B cell (primary cell): ENCODE measurements around the gene TMED10. TPM values are rescaled to one million over a fixed set of nuclear protein-coding genes. Genes with fewer than 3 reads are reported as not detected.

Experiments used
- ATAC-seq: fragments of 200-7000 bp; cut with Tn5 transposase; one replicate; pipeline ENCODE4 v1.10.0; 2021; ENCODE audit warnings: low read depth, mild to moderate bottlenecking, moderate number of reproducible peaks, moderate library complexity
- CTCF ChIA-PET: fragments of 350-600 bp; sonication (Branson Sonifier 250); formaldehyde crosslinking; loops from one replicate; lab custom pipeline; 2021; ENCODE audit warnings: antibody characterized with exemption, inconsistent platforms; lab: Charles Lee
- POLR2A ChIA-PET: fragments of 350-600 bp; sonication (Branson Sonifier 250); formaldehyde crosslinking; loops from one replicate; lab custom pipeline; 2021; ENCODE audit warnings: antibody characterized with exemption; lab: Charles Lee
- DNase-seq: peaks from one replicate; pipeline ENCODE4 v3.0.0; 2013
- H2AFZ ChIP-seq: 2 replicates; pipeline ENCODE4 v1.6.1; 2012; ENCODE audit warnings: mild to moderate bottlenecking, low read depth, low read length; ENCODE audit not compliant: insufficient read depth, poor library complexity, severe bottlenecking
- H3K27ac ChIP-seq, 2 donors: 1 replicate in 1 of 2; 2 replicates in 1 of 2; pipeline ENCODE4 v1.5.1; 2012 to 2013; ENCODE audit warnings: low read length in 2 of 2, mild to moderate bottlenecking in 2 of 2, moderate library complexity in 1 of 2
- H3K27me3 ChIP-seq, 4 experiments: fragments of 200-600 bp in 1 of 4; sonication (generic) in 1 of 4; replicated peaks in 1 of 4; 1 replicate in 2 of 4; 2 replicates in 2 of 4; pipeline versions ENCODE4 v1.6.1 to v1.7.0; 2013 to 2016; ENCODE audit warnings: low read length in 3 of 4, mild to moderate bottlenecking in 2 of 4, mixed read lengths in 1 of 4, moderate library complexity in 1 of 4; ENCODE audit not compliant: insufficient read depth in 4 of 4, control insufficient read depth in 3 of 4; ENCODE audit errors: control extremely low read depth in 1 of 4
- H3K36me3 ChIP-seq, 2 experiments: replicated peaks in 1 of 2; 1 replicate in 1 of 2; 2 replicates in 1 of 2; pipeline versions ENCODE4 v1.6.1 to v1.7.1; 2013; ENCODE audit warnings: low read length in 1 of 2; ENCODE audit not compliant: insufficient read depth in 2 of 2, control insufficient read depth in 1 of 2; ENCODE audit errors: control extremely low read depth in 1 of 2, extremely low read depth in 1 of 2
- H3K4me1 ChIP-seq, 2 donors: fragments of 200-600 bp in 1 of 2; sonication (generic) in 1 of 2; 1 replicate in 1 of 2; 2 replicates in 1 of 2; pipeline versions ENCODE4 v1.5.1 to v1.6.1; 2013 to 2017; ENCODE audit warnings: low read length in 2 of 2; ENCODE audit not compliant: control insufficient read depth in 2 of 2, insufficient read depth in 2 of 2
- H3K4me2 ChIP-seq: replicated peaks from 2 replicates; pipeline ENCODE3; 2012; ENCODE audit warnings: mild to moderate bottlenecking, low read depth, low read length; ENCODE audit not compliant: poor library complexity, severe bottlenecking
- H3K4me3 ChIP-seq, 5 experiments: fragments of 200-600 bp in 1 of 5; sonication (generic) in 1 of 5; 1 replicate in 3 of 5; 2 replicates in 2 of 5; pipeline versions ENCODE4 v1.5.1 to v1.7.0; 2011 to 2016; ENCODE audit warnings: low read length in 4 of 5, mild to moderate bottlenecking in 4 of 5, low read depth in 2 of 5, control low read depth in 1 of 5, moderate library complexity in 1 of 5; ENCODE audit not compliant: insufficient read depth in 1 of 5; ENCODE audit errors: control extremely low read depth in 1 of 5, extremely low read depth in 1 of 5
- H3K79me2 ChIP-seq: fragments of 200-600 bp; sonication (generic); one replicate; pipeline ENCODE4 v1.6.0; 2016; ENCODE audit warnings: low read length; ENCODE audit not compliant: control insufficient read depth, insufficient read depth
- H3K9ac ChIP-seq: fragments of 200-600 bp; sonication (generic); 2 replicates; pipeline ENCODE4 v1.6.1; 2017; ENCODE audit warnings: mild to moderate bottlenecking, low read length, moderate library complexity
- H3K9me3 ChIP-seq, 3 donors: one replicate each; pipeline versions ENCODE4 v1.6.1 to v1.7.1; 2013; ENCODE audit warnings: low read length in 2 of 3; ENCODE audit not compliant: control insufficient read depth in 2 of 3, insufficient read depth in 1 of 3; ENCODE audit errors: control extremely low read depth in 1 of 3
- H4K20me1 ChIP-seq: 2 replicates; pipeline ENCODE4 v1.6.0; 2012; ENCODE audit warnings: mild to moderate bottlenecking, low read length; ENCODE audit not compliant: insufficient read depth, control insufficient read depth, poor library complexity, severe bottlenecking
- H3K27ac Mint-ChIP-seq: one replicate; pipeline ENCODE4 v1.8.0; 2021; ENCODE audit warnings: mixed read lengths
- H3K27me3 Mint-ChIP-seq: one replicate; pipeline ENCODE4 v1.8.0; 2021; ENCODE audit warnings: mixed read lengths
- H3K4me1 Mint-ChIP-seq: one replicate; pipeline ENCODE4 v1.8.0; 2021; ENCODE audit warnings: mixed read lengths
- H3K4me3 Mint-ChIP-seq: one replicate; pipeline ENCODE4 v1.8.0; 2021; ENCODE audit warnings: mixed read lengths
- H3K9me3 Mint-ChIP-seq: one replicate; pipeline ENCODE4 v1.8.0; 2022; ENCODE audit warnings: mixed read lengths; ENCODE audit not compliant: insufficient read depth
- EZH2 ChIP-seq: IDR thresholded peaks from 2 replicates; pipeline ENCODE4 v1.6.1; 2012; ENCODE audit warnings: borderline replicate concordance, low read depth, mild to moderate bottlenecking, moderate library complexity, low read length; ENCODE audit not compliant: insufficient read depth, poor library complexity, severe bottlenecking
- WGBS: methylation state at CpG from one replicate; pipeline ENCODE4 v1.1.5; 2013; ENCODE audit warnings: missing lambda C conversion rate; ENCODE audit not compliant: insufficient coverage; 5-methylcytosine and 5-hydroxymethylcytosine counted together
- intact Hi-C: fragments of 100-400 bp; cut with micrococcal nuclease; formaldehyde crosslinking; loops from one replicate; pipeline ENCODE4 v1.10.0; 2022
- polyA plus RNA-seq: library from polyadenylated mRNA; depleted of rRNA; stranded (reverse); fragments of >200 nt; gene quantifications from 2 replicates; pipeline ENCODE4 v1.2.3, GENCODE V29; 2012
- total RNA-seq, 2 donors: library from RNA; stranded (reverse); fragments of 120-200 nt in 1 of 2; gene quantifications; 1 replicate in 1 of 2; 2 replicates in 1 of 2; pipeline versions ENCODE4 v1.2.3 to v1.2.4, GENCODE V29; 2013 to 2022
- TF ChIP-seq, protein P1 (sequence below): fragments of 200-600 bp; IDR thresholded peaks from one replicate; pipeline ENCODE4 v1.8.0; 2022; ENCODE audit warnings: antibody characterized with exemption, mild to moderate bottlenecking

TMED10 gene
- total and polyA plus RNA-seq, 2 donors (not counting 1 experiment from before 2014, with no cell fraction given), result 72.0 to 111 TPM

DNA sequence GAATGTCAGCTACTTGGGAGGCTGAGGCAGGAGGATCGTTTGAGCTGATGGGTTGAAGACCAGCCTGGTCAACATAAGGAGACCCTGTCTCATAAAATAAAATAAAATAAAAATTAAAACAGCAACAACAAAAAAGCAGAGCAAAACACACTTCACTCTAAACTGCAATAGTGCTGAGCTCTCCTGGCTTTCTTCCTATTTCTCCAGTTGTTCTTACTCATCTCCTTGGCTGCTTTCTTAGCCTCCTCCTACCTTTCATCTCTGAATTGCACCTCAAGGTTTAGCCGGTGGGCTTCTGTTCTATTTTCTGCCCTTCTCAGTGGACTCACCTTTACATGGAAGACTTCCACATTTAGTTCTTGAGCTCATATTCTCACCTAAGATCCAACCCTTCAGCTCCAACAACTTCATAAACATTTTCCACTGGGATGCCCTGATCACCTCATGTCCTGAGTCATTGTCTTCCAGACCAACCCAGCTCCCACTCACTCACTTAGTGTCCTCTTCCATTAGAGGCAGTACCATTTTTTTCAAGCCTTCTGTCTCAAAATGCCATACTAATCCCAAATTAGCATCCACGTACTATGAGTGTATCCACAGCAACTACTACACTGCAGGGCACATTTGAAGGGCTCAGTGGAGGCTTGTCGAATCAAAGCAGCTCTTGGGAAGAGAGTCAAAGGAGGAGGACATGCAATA, 41.2 kb upstream of the TMED10 start:
- intact Hi-C loops, result no loop called here
- ChIA-PET CTCF (interaction anchor here (0.7 to 1.9 kb wide), 4 partner anchors 19 to 776 kb away, joined by 3 to 4 read pairs (median 3); no protein-coding TSS in a partner anchor), POLR2A (no interaction called here)
- Histone ChIP-seq H2AFZ (no peak overlapping the region), H3K4me3 (no peak overlapping the region), H3K4me2 (no peak overlapping the region), H4K20me1 (no peaks in the 10 kb centered on the region), H3K27me3 (peaks cover 0 to 5% (median 0%) of the 10 kb centered on the region in 4 experiments), H3K79me2 (no peaks in the 10 kb centered on the region), H3K4me1 (peaks cover 15 to 16% of the 10 kb centered on the region in 2 donors), H3K36me3 (no peaks in the 10 kb centered on the region), H3K27ac (no peak overlapping the region), H3K9me3 (no peaks in the 10 kb centered on the region), H3K9ac (no peak overlapping the region)
- Mint-ChIP-seq H3K4me3 (no peak overlapping the region), H3K9me3 (no peaks in the 10 kb centered on the region), H3K27ac (no peak overlapping the region), H3K4me1 (peaks cover 17% of the 10 kb centered on the region), H3K27me3 (peaks cover 10% of the 10 kb centered on the region)
- DNase-seq (no peak), ATAC-seq (no peak)
- TF ChIP-seq, protein P1, sequence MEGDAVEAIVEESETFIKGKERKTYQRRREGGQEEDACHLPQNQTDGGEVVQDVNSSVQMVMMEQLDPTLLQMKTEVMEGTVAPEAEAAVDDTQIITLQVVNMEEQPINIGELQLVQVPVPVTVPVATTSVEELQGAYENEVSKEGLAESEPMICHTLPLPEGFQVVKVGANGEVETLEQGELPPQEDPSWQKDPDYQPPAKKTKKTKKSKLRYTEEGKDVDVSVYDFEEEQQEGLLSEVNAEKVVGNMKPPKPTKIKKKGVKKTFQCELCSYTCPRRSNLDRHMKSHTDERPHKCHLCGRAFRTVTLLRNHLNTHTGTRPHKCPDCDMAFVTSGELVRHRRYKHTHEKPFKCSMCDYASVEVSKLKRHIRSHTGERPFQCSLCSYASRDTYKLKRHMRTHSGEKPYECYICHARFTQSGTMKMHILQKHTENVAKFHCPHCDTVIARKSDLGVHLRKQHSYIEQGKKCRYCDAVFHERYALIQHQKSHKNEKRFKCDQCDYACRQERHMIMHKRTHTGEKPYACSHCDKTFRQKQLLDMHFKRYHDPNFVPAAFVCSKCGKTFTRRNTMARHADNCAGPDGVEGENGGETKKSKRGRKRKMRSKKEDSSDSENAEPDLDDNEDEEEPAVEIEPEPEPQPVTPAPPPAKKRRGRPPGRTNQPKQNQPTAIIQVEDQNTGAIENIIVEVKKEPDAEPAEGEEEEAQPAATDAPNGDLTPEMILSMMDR, result no peak
- no peak for TF ChIP-seq EZH2
- WGBS, result 100% methylated on average over 3 of the region's 4 CpGs

DNA sequence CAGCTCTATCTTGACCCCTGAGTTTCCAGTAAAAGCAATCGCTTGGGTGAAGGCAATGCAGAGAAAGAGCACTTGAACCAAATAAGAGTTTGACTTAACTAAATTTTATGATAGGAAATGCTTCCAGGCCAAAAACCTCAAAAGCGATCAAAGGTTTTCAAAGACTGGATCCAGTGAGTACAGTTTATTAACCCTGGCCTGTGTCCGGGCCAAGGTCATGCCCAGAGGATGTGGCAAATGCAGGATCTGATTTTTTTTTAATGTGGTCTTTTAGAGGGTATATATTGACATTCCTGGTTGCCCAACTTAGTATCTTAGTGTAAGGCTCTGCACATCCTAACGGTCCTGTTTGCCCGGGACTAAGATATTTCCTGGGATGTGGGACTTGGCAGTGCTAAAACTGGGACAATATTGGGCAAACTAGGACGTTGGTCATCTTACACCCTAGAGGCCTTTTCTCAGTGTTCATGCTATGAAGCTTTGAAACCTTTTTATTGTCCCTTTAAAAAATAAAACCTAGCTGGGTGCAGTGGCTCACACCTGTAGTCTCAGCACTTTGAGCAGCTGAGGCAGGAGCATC, 40.1 kb upstream of the TMED10 start:
- no peak for DNase-seq
- H3K9me3 ChIP-seq, result no peaks in the 10 kb centered on the region
- no peaks in the 10 kb centered on the region for H3K36me3 ChIP-seq
- H3K4me3 Mint-ChIP-seq, result no peak overlapping the region
- no peak for ATAC-seq
- peaks cover 4 to 5% of the 10 kb centered on the region in 2 donors for H3K4me1 ChIP-seq
- H3K79me2 ChIP-seq, result no peaks in the 10 kb centered on the region
- no peak overlapping the region for H3K27ac Mint-ChIP-seq
- H3K4me2 ChIP-seq, result no peak overlapping the region
- ChIA-PET POLR2A (interaction anchor here (0.7 kb wide), 1 partner anchor 32 kb away, joined by 3 read pairs; no protein-coding TSS in a partner anchor), CTCF (interaction anchor here (0.9 kb wide), 1 partner anchor 80 kb away, joined by 3 read pairs; no protein-coding TSS in a partner anchor)
- no peak overlapping the region for H2AFZ ChIP-seq
- TF ChIP-seq, protein P1, result no peak
- no peak for TF ChIP-seq EZH2
- peaks cover 5% of the 10 kb centered on the region for H3K4me1 Mint-ChIP-seq
- H3K27ac ChIP-seq, result no peak overlapping the region
- H3K9me3 Mint-ChIP-seq, result no peaks in the 10 kb centered on the region
- no peak overlapping the region for H3K9ac ChIP-seq
- 95% methylated on average over 2 of the region's 6 CpGs for WGBS
- H3K4me3 ChIP-seq, result no peak overlapping the region
- intact Hi-C loops, result no loop called here
- peaks cover 0 to 6% (median 0%) of the 10 kb centered on the region in 4 experiments for H3K27me3 ChIP-seq
- H4K20me1 ChIP-seq, result no peaks in the 10 kb centered on the region
- peaks cover 10% of the 10 kb centered on the region for H3K27me3 Mint-ChIP-seq
